ENCODE data around the gene DEAF1.
"Not testable (repeated sequence)": the region's sequence is repeated elsewhere in the genome, so short reads cannot be mapped to it uniquely, and the experiment has no call there.

Gene DEAF1

GRCh38 chr11:687751-688150 lies 7.3 kb downstream of the DEAF1 start:
- H3K27ac ChIP-seq = no peak overlapping the region
- no peak for DNase-seq (ENCODE audit: low read depth, low spot score)

DNA sequence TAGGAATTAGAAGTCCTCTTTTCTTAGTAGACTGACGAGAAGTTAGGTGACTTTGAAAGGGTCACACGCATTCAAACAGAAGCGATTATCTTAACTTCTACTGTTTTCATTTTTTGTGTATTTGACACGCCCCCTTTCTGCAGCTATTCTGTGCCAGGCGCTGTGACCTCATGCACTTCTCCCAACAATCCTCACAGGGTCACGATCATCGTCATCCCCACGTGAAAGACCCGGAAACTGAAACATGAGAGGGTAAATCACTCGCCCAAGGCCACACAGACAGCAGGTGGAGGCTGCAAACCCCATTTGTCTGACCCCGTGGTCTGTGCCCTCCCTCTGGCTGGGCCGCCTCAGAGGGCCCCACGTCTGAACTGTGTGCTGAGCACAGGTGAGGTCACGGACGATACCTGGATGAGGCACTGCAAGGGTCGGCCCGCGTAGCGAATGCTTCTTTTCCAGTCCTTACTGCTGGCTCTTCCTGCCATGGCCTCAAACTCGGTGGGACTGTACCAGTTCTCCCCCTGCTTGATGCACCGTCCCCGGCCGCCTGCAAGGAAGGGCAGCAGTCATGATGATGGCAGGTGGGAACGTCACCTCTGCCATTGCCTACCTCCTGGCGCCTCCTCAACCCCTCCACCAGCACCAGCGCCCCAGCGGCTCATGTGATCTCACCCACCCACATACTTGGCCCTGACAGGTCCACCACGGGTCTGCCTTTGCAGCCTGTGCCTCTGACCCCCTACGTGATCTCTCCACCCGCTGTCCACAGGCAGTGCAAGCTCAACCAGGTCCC lies 8.4 kb downstream of the DEAF1 start:
- no peak overlapping the region for H3K27ac ChIP-seq
- no peak for DNase-seq (ENCODE audit: low read depth, low spot score)

DNA sequence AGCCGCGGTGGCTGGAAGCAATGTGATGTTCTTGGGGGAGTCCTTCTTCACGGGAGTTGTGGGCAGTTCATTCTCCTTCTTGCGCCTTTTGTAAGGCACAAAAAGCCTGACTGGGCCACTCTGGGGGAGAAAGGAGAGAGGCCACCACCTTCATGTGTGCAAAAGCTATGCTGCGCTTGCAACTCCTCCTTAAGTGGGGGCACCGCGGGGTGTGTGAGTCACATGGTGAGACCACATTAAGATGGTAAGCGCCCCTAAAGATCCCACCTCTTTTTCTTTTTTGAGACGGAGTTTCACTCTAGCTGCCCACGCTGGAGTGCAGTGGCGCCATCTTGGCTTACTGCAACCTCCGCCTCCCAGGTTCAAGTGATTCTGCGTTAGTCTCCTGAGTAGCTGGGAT lies 14.1 kb downstream of the DEAF1 start:
- DNase-seq (ENCODE audit: low read depth, low spot score) = no peak
- no peak overlapping the region for H3K27ac ChIP-seq

DNA sequence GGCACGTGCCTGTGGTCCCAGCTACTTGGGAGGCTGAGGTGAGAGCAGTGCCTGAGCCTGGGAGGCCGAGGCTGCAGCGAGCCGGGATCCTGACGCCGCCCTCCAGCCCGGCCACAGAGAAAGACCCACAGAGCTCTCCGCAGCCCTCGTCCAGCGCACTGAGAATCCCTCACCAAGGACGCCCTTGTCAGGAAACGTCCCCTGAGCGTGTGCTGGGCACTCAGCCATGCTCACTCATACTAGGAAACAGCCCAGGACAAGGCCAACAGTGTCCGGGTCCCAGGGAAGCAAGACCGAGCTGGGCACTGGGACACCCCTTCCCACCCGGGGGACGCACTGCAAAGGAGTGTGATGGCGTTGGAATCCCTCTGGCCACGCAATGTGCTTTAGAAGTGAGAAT lies 14.5 kb downstream of the DEAF1 start:
- H3K27ac ChIP-seq = no peak overlapping the region
- DNase-seq (ENCODE audit: low read depth, low spot score) = no peak

DNA sequence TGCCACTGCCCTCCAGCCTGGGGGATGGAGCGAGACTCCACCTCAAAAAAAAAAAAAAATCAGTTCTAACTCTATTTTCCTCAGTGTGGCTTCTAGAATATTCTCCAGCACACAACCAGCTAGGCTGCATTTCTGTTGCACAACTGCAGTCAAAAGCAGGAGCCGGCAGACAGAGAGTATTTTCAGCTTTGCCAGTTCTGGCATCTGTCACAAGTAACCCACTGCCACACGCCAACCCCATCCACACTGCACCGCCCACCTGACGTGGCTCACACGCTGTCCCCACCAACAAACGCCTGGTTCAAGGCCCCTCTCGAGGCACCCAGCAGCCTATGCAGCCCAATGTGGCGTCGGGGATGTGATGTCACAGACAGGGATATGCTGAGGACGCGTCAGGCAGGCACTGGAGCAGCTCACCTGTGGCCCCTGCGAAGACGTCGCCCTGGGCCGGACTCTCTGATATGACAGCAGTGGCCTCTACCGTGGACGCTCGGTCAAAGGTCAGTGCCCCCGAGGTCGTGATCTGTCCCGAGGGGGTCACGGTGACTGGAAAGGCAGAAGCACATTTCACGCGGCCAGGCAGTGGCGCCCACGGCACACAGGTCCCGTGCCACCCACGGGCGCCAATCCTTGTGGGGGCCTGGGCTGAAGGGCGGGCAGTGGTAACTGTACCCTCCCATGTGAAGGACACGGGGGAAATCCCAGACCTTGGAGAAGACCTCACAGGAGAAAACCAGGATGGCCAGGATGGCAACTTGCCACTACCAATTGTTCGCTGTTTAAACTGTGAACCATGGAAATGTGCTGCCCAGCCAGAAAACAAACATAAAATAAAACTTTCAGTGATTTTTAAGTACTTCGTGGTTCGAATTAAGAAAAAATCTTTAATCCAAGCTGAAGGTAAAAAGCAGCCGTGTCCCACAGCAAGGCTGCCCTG lies 15.5 kb downstream of the DEAF1 start:
- DNase-seq (ENCODE audit: low read depth, low spot score) = no peak
- no peak overlapping the region for H3K27ac ChIP-seq

DNA sequence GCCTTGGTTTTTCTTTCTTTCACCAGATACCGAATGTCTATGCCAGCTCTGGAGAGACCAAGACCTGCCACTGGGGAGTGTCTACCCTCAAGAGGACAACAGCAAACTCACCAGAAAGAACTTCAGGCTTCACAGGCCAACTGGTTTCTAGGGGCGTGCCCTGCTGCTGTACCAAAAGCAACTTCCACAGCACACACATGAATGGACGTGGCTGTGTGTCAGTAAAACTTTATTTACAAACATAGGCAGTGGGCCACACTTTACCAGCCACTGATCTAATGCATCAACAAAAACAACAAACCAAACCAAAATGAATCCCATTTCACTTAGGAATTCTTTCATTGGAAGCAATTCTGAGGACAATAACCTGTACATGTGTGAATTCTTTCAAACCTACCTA lies 16.7 kb downstream of the DEAF1 start:
- H3K27ac ChIP-seq = no peak overlapping the region
- DNase-seq (ENCODE audit: low read depth, low spot score) = no peak

GRCh38 chr11:674406-674805 lies 20.6 kb downstream of the DEAF1 start:
- H3K27ac ChIP-seq = no peak overlapping the region
- DNase-seq (ENCODE audit: low read depth, low spot score) = no peak

DNA sequence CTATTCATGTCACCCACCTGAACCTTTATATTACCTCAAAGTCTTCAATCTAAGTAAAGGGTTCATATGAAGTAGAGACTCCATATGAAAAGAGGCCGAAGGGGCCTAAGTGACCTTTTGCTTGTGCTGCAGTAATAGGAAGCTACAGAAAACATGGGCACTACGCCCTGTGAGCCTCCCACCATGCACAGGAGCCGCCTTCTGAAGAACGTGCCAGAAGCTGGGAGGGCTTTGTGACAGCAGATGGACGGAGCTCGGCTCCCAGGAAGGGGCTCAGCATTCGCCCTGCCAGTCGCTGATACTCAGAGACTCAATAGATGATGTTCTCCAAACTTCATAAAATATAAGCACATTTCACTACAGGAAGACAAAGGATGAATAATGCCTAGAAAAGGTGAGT lies 21.2 kb downstream of the DEAF1 start:
- DNase-seq (ENCODE audit: low read depth, low spot score) = no peak
- no peak overlapping the region for H3K27ac ChIP-seq

- no peak overlapping the region for H3K27ac ChIP-seq
- no peak for DNase-seq (ENCODE audit: low read depth, low spot score)
These were observed 29.2 kb downstream of the DEAF1 start for GRCh38 chr11:665704-666281.

DNA sequence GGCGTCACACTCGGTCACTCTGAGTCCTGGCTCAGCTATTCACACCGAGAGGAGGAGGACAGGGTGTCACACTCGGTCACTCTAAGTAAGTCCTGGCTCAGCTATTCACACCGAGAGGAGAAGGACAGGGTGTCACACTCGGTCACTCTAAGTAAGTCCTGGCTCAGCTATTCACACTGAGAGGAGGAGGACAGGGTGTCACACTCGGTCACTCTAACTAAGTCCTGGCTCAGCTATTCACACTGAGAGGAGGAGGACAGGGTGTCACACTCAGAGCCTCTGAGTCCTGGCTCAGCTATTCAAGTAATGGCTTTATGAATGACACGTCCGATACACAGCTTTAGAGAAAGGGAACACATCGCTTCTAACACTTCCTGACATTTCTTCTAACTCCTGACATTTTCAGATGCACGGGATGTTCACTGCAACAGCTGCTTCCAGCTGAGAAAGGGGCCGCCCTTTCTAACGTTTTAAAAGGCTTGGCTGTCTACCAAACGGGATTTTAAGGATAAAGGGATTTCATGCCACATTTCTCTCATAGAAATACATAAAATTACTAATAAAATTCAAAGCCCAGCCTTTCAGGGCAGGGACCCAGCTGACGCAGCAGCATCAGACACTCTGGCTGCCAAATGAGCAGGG lies 29.8 kb downstream of the DEAF1 start:
- DNase-seq (ENCODE audit: low read depth, low spot score) = no peak

GRCh38 chr11:662689-663274 lies 32.2 kb downstream of the DEAF1 start:
- no peak overlapping the region for H3K27ac ChIP-seq
- no peak for DNase-seq (ENCODE audit: low read depth, low spot score)

More for the DNA sequence above, 29.8 kb downstream of the DEAF1 start:
- no peak overlapping the region for H3K27ac ChIP-seq

DNA sequence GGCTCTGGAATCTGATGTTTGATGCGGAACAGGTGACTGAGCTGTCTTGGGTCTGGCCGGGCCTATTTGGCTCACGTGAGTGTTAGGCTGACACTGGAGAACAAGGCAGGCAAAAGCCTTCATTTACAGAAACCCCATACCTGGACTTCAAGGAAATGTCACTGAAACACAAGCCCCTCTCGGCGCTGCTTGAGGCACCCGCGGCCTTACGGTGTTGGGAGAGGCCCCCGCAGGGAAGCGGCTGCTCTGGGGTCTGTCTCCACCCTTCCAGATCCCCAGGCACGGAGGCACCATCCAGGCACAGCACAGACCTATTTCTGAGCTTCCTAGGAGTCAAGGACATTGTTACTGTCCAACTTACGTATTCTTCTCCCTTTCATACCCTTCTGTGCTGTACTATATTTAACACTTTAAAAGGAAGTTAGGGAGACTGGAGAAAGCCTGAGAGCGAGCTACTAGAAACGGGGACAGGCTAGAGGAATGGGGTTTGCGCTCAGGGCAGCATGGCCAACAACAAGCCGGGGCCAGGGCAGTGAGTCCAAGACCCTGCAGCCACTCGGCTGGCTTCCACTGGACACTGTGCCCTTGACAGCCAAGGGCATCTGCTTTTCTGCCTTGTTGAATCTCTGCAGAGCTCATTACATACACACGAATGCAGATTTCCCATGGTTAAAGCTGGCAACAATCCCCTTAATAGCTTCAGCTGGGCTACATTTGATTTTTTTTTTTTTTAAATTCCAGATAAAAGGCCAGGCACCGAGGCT lies 34.2 kb downstream of the DEAF1 start:
- H3K27ac ChIP-seq = no peak overlapping the region
- DNase-seq (ENCODE audit: low read depth, low spot score) = no peak

DNA sequence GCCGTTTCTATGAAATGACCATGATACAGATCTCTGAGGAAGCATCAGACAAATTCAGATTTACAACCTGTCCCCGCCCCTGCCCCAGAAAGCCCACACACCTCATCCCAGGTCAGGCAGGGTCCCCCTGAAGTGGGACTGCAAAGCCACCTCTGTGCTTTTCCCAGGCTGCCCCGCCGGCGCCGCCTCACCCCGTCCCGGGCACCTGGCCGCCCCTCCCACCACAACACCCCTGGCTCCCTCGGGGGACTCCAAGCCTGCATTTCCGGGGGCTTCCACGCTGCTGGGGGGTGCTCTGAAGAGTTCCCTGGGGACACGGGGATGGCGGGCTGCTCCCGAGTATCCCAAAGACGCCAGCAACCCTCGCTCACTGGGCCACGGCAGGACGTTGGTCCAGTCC lies 34.7 kb downstream of the DEAF1 start:
- no peak overlapping the region for H3K27ac ChIP-seq
- DNase-seq (ENCODE audit: low read depth, low spot score) = no peak

GRCh38 chr11:659532-660085 lies 35.4 kb downstream of the DEAF1 start:
- H3K27ac ChIP-seq = no peak overlapping the region
- DNase-seq (ENCODE audit: low read depth, low spot score) = no peak

DNA sequence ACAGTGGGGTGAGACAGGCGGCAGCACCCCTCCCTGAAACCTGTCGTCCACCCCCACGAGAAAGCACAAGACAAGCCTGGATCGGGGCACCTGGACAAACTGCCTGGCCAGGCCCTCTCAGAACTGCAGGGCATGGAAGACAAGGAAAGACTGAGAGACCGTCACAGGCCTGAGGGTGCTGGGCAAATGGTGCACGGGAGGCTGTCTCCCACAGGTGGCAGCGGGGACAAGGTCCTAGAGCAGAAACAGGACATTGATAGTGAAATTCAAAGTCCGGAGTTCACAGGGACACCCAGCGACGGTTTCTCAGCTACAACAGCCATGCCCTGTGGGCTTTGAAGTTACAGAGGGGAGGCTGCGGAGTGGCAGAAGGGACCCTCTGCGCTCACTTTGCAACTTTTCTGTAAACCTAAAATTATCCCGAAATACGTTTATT lies 37.3 kb downstream of the DEAF1 start:
- peak overlapping the region; percentile 20 for H3K27ac ChIP-seq
- no peak for DNase-seq (ENCODE audit: low read depth, low spot score)

DNA sequence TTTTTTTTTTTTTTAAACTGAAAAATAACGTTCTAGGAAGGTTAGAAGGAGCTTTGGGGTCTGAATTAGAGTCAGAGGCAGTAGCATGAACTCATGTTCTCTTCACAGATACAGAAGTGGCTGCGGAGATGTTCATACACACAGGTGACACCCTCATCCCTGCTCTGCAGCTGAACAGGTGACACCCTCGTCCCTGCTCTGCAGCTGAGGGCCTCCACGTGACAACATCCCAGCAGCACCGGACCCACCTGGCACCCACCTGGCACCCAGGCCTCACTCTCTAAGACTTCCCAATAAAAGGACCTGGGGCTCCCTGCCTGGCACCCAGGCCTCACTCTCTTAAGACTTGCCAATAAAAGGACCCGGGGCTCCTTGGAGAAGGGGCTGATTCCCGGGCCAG lies 38.2 kb downstream of the DEAF1 start:
- H3K27ac ChIP-seq = no peak overlapping the region
- DNase-seq (ENCODE audit: low read depth, low spot score) = no peak

- no peak for DNase-seq (ENCODE audit: low read depth, low spot score)
- H3K27ac ChIP-seq = no peak overlapping the region
These were observed 38.6 kb downstream of the DEAF1 start for GRCh38 chr11:656426-656825.

GRCh38 chr11:655036-655726 lies 39.8 kb downstream of the DEAF1 start:
- no peak for DNase-seq (ENCODE audit: low read depth, low spot score)
- no peak overlapping the region for H3K27ac ChIP-seq

- DNase-seq (ENCODE audit: low read depth, low spot score); H3K27ac ChIP-seq: not testable (repeated sequence)
These were observed 40.6 kb downstream of the DEAF1 start for GRCh38 chr11:654444-654843.

All from epithelial cell of prostate (primary cell).